Esophagus muscularis mucosa (tissue), 4 donors: ENCODE data around the gene ARHGAP24. TPM values are rescaled to one million over a fixed set of nuclear protein-coding genes. Genes with fewer than 3 reads are reported as not detected.

Experiments used
- DNase-seq: peaks from one replicate; pipeline ENCODE4 v3.0.0-alpha.2; 2017; ENCODE audit errors: extremely low spot score
- H3K27ac ChIP-seq, 4 donors: fragments of 200-600 bp; sonication (generic); replicated peaks in 1 of 4; 1 replicate in 3 of 4; 2 replicates in 1 of 4; pipeline ENCODE4 v1.5.1; 2016 to 2019; ENCODE audit warnings: mild to moderate bottlenecking in 1 of 4
- H3K27me3 ChIP-seq, 4 donors: fragments of 200-600 bp; sonication (generic); one replicate each; pipeline versions ENCODE4 v1.5.1 to v1.6.0; 2016 to 2019
- H3K36me3 ChIP-seq, 4 donors: fragments of 200-600 bp; sonication (generic); one replicate each; pipeline ENCODE4 v1.5.1; 2016 to 2019
- H3K4me1 ChIP-seq, 4 donors: fragments of 200-600 bp; sonication (generic); one replicate each; pipeline ENCODE4 v1.5.1; 2016 to 2019
- H3K4me3 ChIP-seq, 4 donors: fragments of 200-600 bp; sonication (generic); 1 replicate in 2 of 4; 2 replicates in 2 of 4; pipeline ENCODE4 v1.5.1; 2016 to 2019; ENCODE audit warnings: mild to moderate bottlenecking in 4 of 4, moderate library complexity in 1 of 4
- H3K9me3 ChIP-seq, 4 donors: fragments of 200-600 bp; sonication (generic); 1 replicate in 3 of 4; 2 replicates in 1 of 4; pipeline ENCODE4 v1.5.1; 2016 to 2019
- EP300 ChIP-seq: sonication (generic); formaldehyde crosslinking; IDR thresholded peaks from one replicate; pipeline ENCODE4 v1.6.1; 2017; ENCODE audit warnings: antibody characterized with exemption
- POLR2A ChIP-seq: fragments of 450-650 bp; IDR thresholded peaks from one replicate; pipeline ENCODE4 v1.6.1; 2017; ENCODE audit warnings: antibody characterized with exemption, moderate library complexity, mild to moderate bottlenecking, low read depth
- POLR2AphosphoS5 ChIP-seq, 2 donors: sonication (generic); formaldehyde crosslinking; IDR thresholded peaks; one replicate each; pipeline ENCODE4 v1.6.1; 2017; ENCODE audit warnings: antibody characterized with exemption in 2 of 2
- WGBS: methylation state at CpG from one replicate; pipeline ENCODE4 v1.1.5; 2018; 5-methylcytosine and 5-hydroxymethylcytosine counted together
- intact Hi-C: fragments of 100-400 bp; cut with DNase I; formaldehyde crosslinking; loops from one replicate; pipeline ENCODE4 v1.15.1; 2023
- total RNA-seq, 4 donors: library from RNA; depleted of rRNA; stranded (reverse); fragments of >200 nt; gene quantifications; one replicate each; pipeline versions ENCODE4 v1.1.0 to v1.2.1, GENCODE V29; 2016
- TF ChIP-seq, protein P1 (sequence below), 3 experiments: fragments of 200-600 bp in 2 of 3; fragments of 450-650 bp in 1 of 3; sonication (generic) in 2 of 3; IDR thresholded peaks; one replicate each; pipeline ENCODE4 v1.5.1; 2017 to 2019; ENCODE audit warnings: antibody characterized with exemption in 3 of 3, mild to moderate bottlenecking in 2 of 3, moderate library complexity in 1 of 3

The ARHGAP24 gene
- total RNA-seq, 4 donors from 2014 or later: 17.6 to 30.2 (median 23.6) TPM

GRCh38 chr4:85737254-85737653 is 262.3 kb downstream of the ARHGAP24 start:
- Histone ChIP-seq H3K27me3 (no peaks in the 10 kb centered on the region), H3K9me3 (no peaks in the 10 kb centered on the region), H3K27ac (no peak overlapping the region), H3K36me3 (no peaks in the 10 kb centered on the region), H3K4me3 (no peak overlapping the region), H3K4me1 (peaks cover 0 to 28% (median 4%) of the 10 kb centered on the region in 4 donors)
- 71% methylated on average over 1 of the region's 1 CpG for WGBS
- no peak for TF ChIP-seq EP300
- no peak for TF ChIP-seq POLR2A
- TF ChIP-seq, protein P1, sequence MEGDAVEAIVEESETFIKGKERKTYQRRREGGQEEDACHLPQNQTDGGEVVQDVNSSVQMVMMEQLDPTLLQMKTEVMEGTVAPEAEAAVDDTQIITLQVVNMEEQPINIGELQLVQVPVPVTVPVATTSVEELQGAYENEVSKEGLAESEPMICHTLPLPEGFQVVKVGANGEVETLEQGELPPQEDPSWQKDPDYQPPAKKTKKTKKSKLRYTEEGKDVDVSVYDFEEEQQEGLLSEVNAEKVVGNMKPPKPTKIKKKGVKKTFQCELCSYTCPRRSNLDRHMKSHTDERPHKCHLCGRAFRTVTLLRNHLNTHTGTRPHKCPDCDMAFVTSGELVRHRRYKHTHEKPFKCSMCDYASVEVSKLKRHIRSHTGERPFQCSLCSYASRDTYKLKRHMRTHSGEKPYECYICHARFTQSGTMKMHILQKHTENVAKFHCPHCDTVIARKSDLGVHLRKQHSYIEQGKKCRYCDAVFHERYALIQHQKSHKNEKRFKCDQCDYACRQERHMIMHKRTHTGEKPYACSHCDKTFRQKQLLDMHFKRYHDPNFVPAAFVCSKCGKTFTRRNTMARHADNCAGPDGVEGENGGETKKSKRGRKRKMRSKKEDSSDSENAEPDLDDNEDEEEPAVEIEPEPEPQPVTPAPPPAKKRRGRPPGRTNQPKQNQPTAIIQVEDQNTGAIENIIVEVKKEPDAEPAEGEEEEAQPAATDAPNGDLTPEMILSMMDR (IDR thresholded peaks at IDR 0.05): no peak
- TF ChIP-seq POLR2AphosphoS5 (IDR thresholded peaks at IDR 0.05): no peak
- DNase-seq: no peak
- intact Hi-C loops: no loop called here

GRCh38 chr4:85738721-85739120 is 263.8 kb downstream of the ARHGAP24 start:
- Histone ChIP-seq H3K4me1 (peaks cover 0 to 26% (median 4%) of the 10 kb centered on the region in 4 donors), H3K27ac (no peak overlapping the region), H3K27me3 (no peaks in the 10 kb centered on the region), H3K9me3 (no peaks in the 10 kb centered on the region), H3K36me3 (no peaks in the 10 kb centered on the region), H3K4me3 (no peak overlapping the region)
- no peak for TF ChIP-seq POLR2A
- no peak for TF ChIP-seq EP300
- TF ChIP-seq, protein P1 (IDR thresholded peaks at IDR 0.05): no peak
- TF ChIP-seq POLR2AphosphoS5 (IDR thresholded peaks at IDR 0.05): no peak
- whole genome bisulfite sequencing: 83% methylated on average over 2 of the region's 2 CpGs
- intact Hi-C loops: no loop called here
- no peak for DNase-seq

GRCh38 chr4:85740431-85740861 is 265.5 kb downstream of the ARHGAP24 start:
- DNase-seq: no peak
- Histone ChIP-seq H3K4me3 (no peak overlapping the region), H3K27me3 (no peaks in the 10 kb centered on the region), H3K4me1 (peaks cover 0 to 11% (median 4%) of the 10 kb centered on the region in 4 donors), H3K27ac (no peak overlapping the region), H3K36me3 (no peaks in the 10 kb centered on the region), H3K9me3 (no peaks in the 10 kb centered on the region)
- TF ChIP-seq EP300 (no peak), POLR2AphosphoS5 (IDR thresholded peaks at IDR 0.05) (no peak), POLR2A (no peak)
- TF ChIP-seq, protein P1 (IDR thresholded peaks at IDR 0.05): no peak
- 68% methylated on average over 5 of the region's 5 CpGs for WGBS
- intact Hi-C loops: no loop called here

GRCh38 chr4:85741381-85741780 is 266.4 kb downstream of the ARHGAP24 start:
- Histone ChIP-seq H3K4me3 (no peak overlapping the region), H3K36me3 (no peaks in the 10 kb centered on the region), H3K9me3 (no peaks in the 10 kb centered on the region), H3K4me1 (peaks cover 0 to 11% (median 4%) of the 10 kb centered on the region in 4 donors), H3K27ac (no peak overlapping the region), H3K27me3 (no peaks in the 10 kb centered on the region)
- WGBS: 87% methylated on average over 2 of the region's 2 CpGs
- intact Hi-C loops: no loop called here
- no peak for DNase-seq
- TF ChIP-seq, protein P1 (IDR thresholded peaks at IDR 0.05): no peak
- TF ChIP-seq POLR2AphosphoS5 (IDR thresholded peaks at IDR 0.05) (no peak), POLR2A (no peak), EP300 (no peak)

- no peak for DNase-seq
- intact Hi-C loops: no loop called here
- H3K27me3 ChIP-seq: no peaks in the 10 kb centered on the region
- no peak overlapping the region for H3K4me3 ChIP-seq
- 86% methylated on average over 5 of the region's 5 CpGs for WGBS
- no peaks in the 10 kb centered on the region for H3K9me3 ChIP-seq
- no peak for TF ChIP-seq POLR2AphosphoS5 (IDR thresholded peaks at IDR 0.05)
- TF ChIP-seq, protein P1 (IDR thresholded peaks at IDR 0.05): no peak
- no peak overlapping the region for H3K27ac ChIP-seq
- H3K36me3 ChIP-seq: no peaks in the 10 kb centered on the region
- peaks cover 0 to 11% (median 4%) of the 10 kb centered on the region in 4 donors for H3K4me1 ChIP-seq
Observed at GRCh38 chr4:85741921-85742591, 267.1 kb downstream of the ARHGAP24 start.
